GM23338 (cell line): ENCODE results near the gene SLC17A7. TPM values are rescaled to one million over a fixed set of nuclear protein-coding genes. Genes with fewer than 3 reads are reported as not detected.

Experiments used
- ATAC-seq: fragments of 200-7000 bp; cut with Tn5 transposase; 3 replicates; pipeline ENCODE4 v1.9.1; 2020
- DNase-seq: peaks from one replicate; pipeline ENCODE4 v3.0.0-alpha.2; 2015; ENCODE audit warnings: low spot score
- H2AFZ ChIP-seq: fragments of 200-600 bp; sonication (generic); 2 replicates; pipeline ENCODE4 v1.8.0; 2016; ENCODE audit warnings: antibody characterized with exemption, mild to moderate bottlenecking, moderate library complexity
- H3F3A ChIP-seq: fragments of 200-600 bp; sonication (generic); replicated peaks from 2 replicates; pipeline ENCODE4 v1.8.0; 2017; ENCODE audit warnings: antibody characterized with exemption, mixed run types, low read depth
- H3K27ac ChIP-seq: fragments of 200-600 bp; sonication (generic); 2 replicates; pipeline ENCODE4 v1.6.1; 2016; ENCODE audit warnings: low read depth
- H3K27me3 ChIP-seq: fragments of 200-600 bp; sonication (generic); 2 replicates; pipeline ENCODE4 v1.8.0; 2016; ENCODE audit warnings: mild to moderate bottlenecking, mixed run types, moderate library complexity; ENCODE audit not compliant: insufficient read depth
- H3K36me3 ChIP-seq: fragments of 200-600 bp; sonication (generic); 2 replicates; pipeline ENCODE4 v1.8.0; 2016; ENCODE audit warnings: mild to moderate bottlenecking; ENCODE audit not compliant: insufficient read depth
- H3K4me1 ChIP-seq: fragments of 200-600 bp; sonication (generic); 2 replicates; pipeline ENCODE4 v1.8.0; 2016; ENCODE audit warnings: mild to moderate bottlenecking, moderate library complexity; ENCODE audit not compliant: insufficient read depth
- H3K4me2 ChIP-seq: fragments of 200-600 bp; sonication (generic); 2 replicates; pipeline ENCODE4 v1.7.1; 2017; ENCODE audit warnings: mixed run types
- H3K4me3 ChIP-seq: fragments of 200-600 bp; sonication (generic); 2 replicates; pipeline ENCODE4 v1.6.1; 2016; ENCODE audit warnings: mixed run types
- H3K79me2 ChIP-seq: fragments of 200-600 bp; sonication (generic); replicated peaks from 2 replicates; pipeline ENCODE4 v1.8.0; 2017; ENCODE audit warnings: mild to moderate bottlenecking; ENCODE audit not compliant: insufficient read depth
- H3K9me2 ChIP-seq: fragments of 200-600 bp; sonication (generic); 2 replicates; pipeline ENCODE4 v1.8.0; 2017; ENCODE audit not compliant: insufficient read depth
- H4K20me1 ChIP-seq: fragments of 200-600 bp; sonication (generic); replicated peaks from 2 replicates; pipeline ENCODE4 v1.8.0; 2017; ENCODE audit warnings: mild to moderate bottlenecking; ENCODE audit not compliant: insufficient read depth
- H3K27ac Mint-ChIP-seq: 2 replicates; pipeline ENCODE4 v1.8.0; 2020; ENCODE audit warnings: inconsistent platforms, mild to moderate bottlenecking, moderate library complexity, mixed read lengths
- H3K27me3 Mint-ChIP-seq: 3 replicates; pipeline ENCODE4 v1.8.0; 2022; ENCODE audit warnings: low read depth, mild to moderate bottlenecking, moderate library complexity, mixed read lengths, inconsistent platforms; ENCODE audit not compliant: insufficient read depth, poor library complexity
- H3K36me3 Mint-ChIP-seq: 3 replicates; pipeline ENCODE4 v1.8.0; 2021; ENCODE audit warnings: low read depth, mild to moderate bottlenecking, inconsistent platforms, moderate library complexity, mixed read lengths
- H3K4me1 Mint-ChIP-seq: 3 replicates; pipeline ENCODE4 v1.8.0; 2020; ENCODE audit warnings: mild to moderate bottlenecking, inconsistent platforms, mixed read lengths
- H3K4me3 Mint-ChIP-seq: 3 replicates; pipeline ENCODE4 v1.8.0; 2021; ENCODE audit warnings: moderate library complexity, mild to moderate bottlenecking, inconsistent platforms, mixed read lengths
- H3K9me3 Mint-ChIP-seq: 3 replicates; pipeline ENCODE4 v1.8.0; 2020; ENCODE audit warnings: moderate library complexity, mild to moderate bottlenecking, inconsistent platforms, mixed read lengths
- CREB1 ChIP-seq: fragments of 250-450 bp; sonication (Bioruptor Pico); IDR thresholded peaks from 2 replicates; pipeline ENCODE4 v1.5.0; 2020; ENCODE audit warnings: low read depth, mild to moderate bottlenecking, moderate library complexity
- EZH2phosphoT487 ChIP-seq: fragments of 200-600 bp; sonication (generic); IDR thresholded peaks from one replicate; pipeline ENCODE4 v1.8.1; 2018; ENCODE audit warnings: antibody characterized with exemption; ENCODE audit not compliant: unreplicated experiment
- JUNB ChIP-seq: IDR thresholded peaks from one replicate; pipeline ENCODE4 v1.6.1; 2016; ENCODE audit warnings: antibody characterized with exemption; ENCODE audit not compliant: unreplicated experiment
- NANOG ChIP-seq: IDR thresholded peaks from 2 replicates; pipeline ENCODE4 v1.6.1; 2016; ENCODE audit warnings: antibody characterized with exemption, borderline replicate concordance
- POLR2AphosphoS5 ChIP-seq: IDR thresholded peaks from 2 replicates; pipeline ENCODE4 v1.6.1; 2016; ENCODE audit warnings: antibody characterized with exemption, low read depth
- STAT1 ChIP-seq: IDR thresholded peaks from one replicate; pipeline ENCODE4 v1.6.1; 2016; ENCODE audit warnings: antibody characterized with exemption; ENCODE audit not compliant: unreplicated experiment
- ZNF114 ChIP-seq: fragments of 250-450 bp; sonication (Bioruptor Pico); IDR thresholded peaks from 2 replicates; pipeline ENCODE4 v1.5.0; 2020; ENCODE audit warnings: mild to moderate bottlenecking, moderate library complexity
- ZNF331 ChIP-seq: fragments of 250-450 bp; sonication (Bioruptor Pico); IDR thresholded peaks from 2 replicates; pipeline ENCODE4 v1.5.0; 2020; ENCODE audit warnings: low read depth, mild to moderate bottlenecking, moderate library complexity
- polyA plus RNA-seq: library from polyadenylated mRNA; unstranded; fragments of >200 nt; fragmentation: Nextera tagmentation; extraction: Ambion mirVana; gene quantifications from 2 replicates; pipeline ENCODE4 v1.2.1, GENCODE V29; 2016
- total RNA-seq: library from RNA; depleted of rRNA; stranded (reverse); fragments of >200 nt; shearing (Covaris generic); gene quantifications from 2 replicates; pipeline ENCODE4 v1.2.3, GENCODE V29; 2014
- TF ChIP-seq, protein P1 (sequence below): IDR thresholded peaks from 2 replicates; pipeline ENCODE4 v1.6.1; 2016; ENCODE audit warnings: antibody characterized with exemption
- TF ChIP-seq, protein P2 (sequence below): fragments of 250-450 bp; sonication (Bioruptor Pico); IDR thresholded peaks from 2 replicates; pipeline ENCODE4 v1.5.0; 2020; ENCODE audit warnings: mild to moderate bottlenecking, moderate library complexity
- TF ChIP-seq, protein P3 (sequence below): IDR thresholded peaks from one replicate; pipeline ENCODE4 v1.6.1; 2018; ENCODE audit warnings: antibody characterized with exemption; ENCODE audit not compliant: unreplicated experiment

Gene SLC17A7
- total and polyA plus RNA-seq, 2 experiments from 2014 or later, result 0.90 to 1.5 TPM

DNA sequence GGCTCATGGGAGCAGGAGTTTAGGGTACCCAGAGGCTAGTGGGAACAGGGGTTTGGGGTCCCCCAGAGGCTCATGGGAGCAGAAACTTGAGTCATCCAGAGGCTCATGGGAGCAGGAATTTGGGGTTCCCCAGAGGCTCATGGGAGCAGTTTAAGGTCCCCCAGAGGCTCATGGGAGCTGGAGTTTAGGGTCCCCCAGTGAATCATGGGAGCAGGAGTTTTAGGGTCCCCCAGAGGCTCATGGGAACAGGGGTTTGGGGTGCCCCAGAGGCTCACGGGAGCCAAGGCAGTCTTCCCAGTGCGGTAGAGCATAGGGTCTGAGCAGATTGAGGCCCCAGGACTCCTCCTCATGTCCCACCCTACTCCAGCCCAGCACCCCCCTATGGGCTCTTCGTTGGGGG, 24.0 kb upstream of the SLC17A7 start:
- Histone ChIP-seq H3K27me3 (no peaks in the 10 kb centered on the region), H2AFZ (no peak overlapping the region), H3K27ac (no peak overlapping the region), H3K79me2 (no peaks in the 10 kb centered on the region), H3K4me2 (no peak overlapping the region), H3K36me3 (no peaks in the 10 kb centered on the region), H3K4me3 (no peak overlapping the region), H4K20me1 (no peaks in the 10 kb centered on the region; the same call in 1 of the 2 replicates), H3K9me2 (no peaks in the 10 kb centered on the region), H3K4me1 (peaks cover 9% of the 10 kb centered on the region; the same call in 1 of the 2 replicates), H3F3A (0 out of 2 replicates have a peak, but pooled peaks cover 8% of the 10 kb centered on the region)
- H3K4me3 Mint-ChIP-seq, result no peak overlapping the region
- H3K27me3 Mint-ChIP-seq, result peaks cover 12% of the 10 kb centered on the region
- DNase-seq, result no peak
- H3K27ac Mint-ChIP-seq, result no peak overlapping the region
- H3K4me1 Mint-ChIP-seq, result peaks cover 6% of the 10 kb centered on the region
- H3K9me3 Mint-ChIP-seq, result no peaks in the 10 kb centered on the region
- no peak for ATAC-seq
- TF ChIP-seq, protein P1, sequence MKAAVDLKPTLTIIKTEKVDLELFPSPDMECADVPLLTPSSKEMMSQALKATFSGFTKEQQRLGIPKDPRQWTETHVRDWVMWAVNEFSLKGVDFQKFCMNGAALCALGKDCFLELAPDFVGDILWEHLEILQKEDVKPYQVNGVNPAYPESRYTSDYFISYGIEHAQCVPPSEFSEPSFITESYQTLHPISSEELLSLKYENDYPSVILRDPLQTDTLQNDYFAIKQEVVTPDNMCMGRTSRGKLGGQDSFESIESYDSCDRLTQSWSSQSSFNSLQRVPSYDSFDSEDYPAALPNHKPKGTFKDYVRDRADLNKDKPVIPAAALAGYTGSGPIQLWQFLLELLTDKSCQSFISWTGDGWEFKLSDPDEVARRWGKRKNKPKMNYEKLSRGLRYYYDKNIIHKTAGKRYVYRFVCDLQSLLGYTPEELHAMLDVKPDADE, result no peak
- TF ChIP-seq ZNF114 (CRISPR knock-in tag) (no peak), JUNB (no peak), NANOG (no peak), EZH2phosphoT487 (no peak), POLR2AphosphoS5 (no peak), ZNF331 (CRISPR knock-in tag) (no peak), CREB1 (no peak), STAT1 (no peak)
- TF ChIP-seq, protein P2, sequence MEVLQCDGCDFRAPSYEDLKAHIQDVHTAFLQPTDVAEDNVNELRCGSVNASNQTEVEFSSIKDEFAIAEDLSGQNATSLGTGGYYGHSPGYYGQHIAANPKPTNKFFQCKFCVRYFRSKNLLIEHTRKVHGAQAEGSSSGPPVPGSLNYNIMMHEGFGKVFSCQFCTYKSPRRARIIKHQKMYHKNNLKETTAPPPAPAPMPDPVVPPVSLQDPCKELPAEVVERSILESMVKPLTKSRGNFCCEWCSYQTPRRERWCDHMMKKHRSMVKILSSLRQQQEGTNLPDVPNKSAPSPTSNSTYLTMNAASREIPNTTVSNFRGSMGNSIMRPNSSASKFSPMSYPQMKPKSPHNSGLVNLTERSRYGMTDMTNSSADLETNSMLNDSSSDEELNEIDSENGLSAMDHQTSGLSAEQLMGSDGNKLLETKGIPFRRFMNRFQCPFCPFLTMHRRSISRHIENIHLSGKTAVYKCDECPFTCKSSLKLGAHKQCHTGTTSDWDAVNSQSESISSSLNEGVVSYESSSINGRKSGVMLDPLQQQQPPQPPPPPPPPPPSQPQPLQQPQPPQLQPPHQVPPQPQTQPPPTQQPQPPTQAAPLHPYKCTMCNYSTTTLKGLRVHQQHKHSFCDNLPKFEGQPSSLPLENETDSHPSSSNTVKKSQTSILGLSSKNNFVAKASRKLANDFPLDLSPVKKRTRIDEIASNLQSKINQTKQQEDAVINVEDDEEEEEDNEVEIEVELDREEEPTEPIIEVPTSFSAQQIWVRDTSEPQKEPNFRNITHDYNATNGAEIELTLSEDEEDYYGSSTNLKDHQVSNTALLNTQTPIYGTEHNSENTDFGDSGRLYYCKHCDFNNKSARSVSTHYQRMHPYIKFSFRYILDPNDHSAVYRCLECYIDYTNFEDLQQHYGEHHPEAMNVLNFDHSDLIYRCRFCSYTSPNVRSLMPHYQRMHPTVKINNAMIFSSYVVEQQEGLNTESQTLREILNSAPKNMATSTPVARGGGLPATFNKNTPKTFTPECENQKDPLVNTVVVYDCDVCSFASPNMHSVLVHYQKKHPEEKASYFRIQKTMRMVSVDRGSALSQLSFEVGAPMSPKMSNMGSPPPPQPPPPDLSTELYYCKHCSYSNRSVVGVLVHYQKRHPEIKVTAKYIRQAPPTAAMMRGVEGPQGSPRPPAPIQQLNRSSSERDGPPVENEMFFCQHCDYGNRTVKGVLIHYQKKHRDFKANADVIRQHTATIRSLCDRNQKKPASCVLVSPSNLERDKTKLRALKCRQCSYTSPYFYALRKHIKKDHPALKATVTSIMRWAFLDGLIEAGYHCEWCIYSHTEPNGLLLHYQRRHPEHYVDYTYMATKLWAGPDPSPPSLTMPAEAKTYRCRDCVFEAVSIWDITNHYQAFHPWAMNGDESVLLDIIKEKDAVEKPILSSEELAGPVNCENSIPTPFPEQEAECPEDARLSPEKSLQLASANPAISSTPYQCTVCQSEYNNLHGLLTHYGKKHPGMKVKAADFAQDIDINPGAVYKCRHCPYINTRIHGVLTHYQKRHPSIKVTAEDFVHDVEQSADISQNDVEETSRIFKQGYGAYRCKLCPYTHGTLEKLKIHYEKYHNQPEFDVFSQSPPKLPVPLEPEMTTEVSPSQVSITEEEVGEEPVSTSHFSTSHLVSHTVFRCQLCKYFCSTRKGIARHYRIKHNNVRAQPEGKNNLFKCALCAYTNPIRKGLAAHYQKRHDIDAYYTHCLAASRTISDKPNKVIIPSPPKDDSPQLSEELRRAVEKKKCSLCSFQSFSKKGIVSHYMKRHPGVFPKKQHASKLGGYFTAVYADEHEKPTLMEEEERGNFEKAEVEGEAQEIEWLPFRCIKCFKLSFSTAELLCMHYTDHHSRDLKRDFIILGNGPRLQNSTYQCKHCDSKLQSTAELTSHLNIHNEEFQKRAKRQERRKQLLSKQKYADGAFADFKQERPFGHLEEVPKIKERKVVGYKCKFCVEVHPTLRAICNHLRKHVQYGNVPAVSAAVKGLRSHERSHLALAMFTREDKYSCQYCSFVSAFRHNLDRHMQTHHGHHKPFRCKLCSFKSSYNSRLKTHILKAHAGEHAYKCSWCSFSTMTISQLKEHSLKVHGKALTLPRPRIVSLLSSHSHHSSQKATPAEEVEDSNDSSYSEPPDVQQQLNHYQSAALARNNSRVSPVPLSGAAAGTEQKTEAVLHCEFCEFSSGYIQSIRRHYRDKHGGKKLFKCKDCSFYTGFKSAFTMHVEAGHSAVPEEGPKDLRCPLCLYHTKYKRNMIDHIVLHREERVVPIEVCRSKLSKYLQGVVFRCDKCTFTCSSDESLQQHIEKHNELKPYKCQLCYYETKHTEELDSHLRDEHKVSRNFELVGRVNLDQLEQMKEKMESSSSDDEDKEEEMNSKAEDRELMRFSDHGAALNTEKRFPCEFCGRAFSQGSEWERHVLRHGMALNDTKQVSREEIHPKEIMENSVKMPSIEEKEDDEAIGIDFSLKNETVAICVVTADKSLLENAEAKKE (CRISPR knock-in tag), result no peak
- TF ChIP-seq, protein P3, sequence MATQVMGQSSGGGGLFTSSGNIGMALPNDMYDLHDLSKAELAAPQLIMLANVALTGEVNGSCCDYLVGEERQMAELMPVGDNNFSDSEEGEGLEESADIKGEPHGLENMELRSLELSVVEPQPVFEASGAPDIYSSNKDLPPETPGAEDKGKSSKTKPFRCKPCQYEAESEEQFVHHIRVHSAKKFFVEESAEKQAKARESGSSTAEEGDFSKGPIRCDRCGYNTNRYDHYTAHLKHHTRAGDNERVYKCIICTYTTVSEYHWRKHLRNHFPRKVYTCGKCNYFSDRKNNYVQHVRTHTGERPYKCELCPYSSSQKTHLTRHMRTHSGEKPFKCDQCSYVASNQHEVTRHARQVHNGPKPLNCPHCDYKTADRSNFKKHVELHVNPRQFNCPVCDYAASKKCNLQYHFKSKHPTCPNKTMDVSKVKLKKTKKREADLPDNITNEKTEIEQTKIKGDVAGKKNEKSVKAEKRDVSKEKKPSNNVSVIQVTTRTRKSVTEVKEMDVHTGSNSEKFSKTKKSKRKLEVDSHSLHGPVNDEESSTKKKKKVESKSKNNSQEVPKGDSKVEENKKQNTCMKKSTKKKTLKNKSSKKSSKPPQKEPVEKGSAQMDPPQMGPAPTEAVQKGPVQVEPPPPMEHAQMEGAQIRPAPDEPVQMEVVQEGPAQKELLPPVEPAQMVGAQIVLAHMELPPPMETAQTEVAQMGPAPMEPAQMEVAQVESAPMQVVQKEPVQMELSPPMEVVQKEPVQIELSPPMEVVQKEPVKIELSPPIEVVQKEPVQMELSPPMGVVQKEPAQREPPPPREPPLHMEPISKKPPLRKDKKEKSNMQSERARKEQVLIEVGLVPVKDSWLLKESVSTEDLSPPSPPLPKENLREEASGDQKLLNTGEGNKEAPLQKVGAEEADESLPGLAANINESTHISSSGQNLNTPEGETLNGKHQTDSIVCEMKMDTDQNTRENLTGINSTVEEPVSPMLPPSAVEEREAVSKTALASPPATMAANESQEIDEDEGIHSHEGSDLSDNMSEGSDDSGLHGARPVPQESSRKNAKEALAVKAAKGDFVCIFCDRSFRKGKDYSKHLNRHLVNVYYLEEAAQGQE, result no peak
- peaks cover 27% of the 10 kb centered on the region for H3K36me3 Mint-ChIP-seq
